IMR-90 (cell line): ENCODE results near the gene MLANA. TPM values are rescaled to one million over a fixed set of nuclear protein-coding genes. Genes with fewer than 3 reads are reported as not detected.

Experiments
- ATAC-seq: fragments of 200-7000 bp; cut with Tn5 transposase; 2 replicates; pipeline ENCODE4 v1.9.1; 2020; ENCODE audit warnings: low read depth, mild to moderate bottlenecking, moderate library complexity
- BruUV-seq: library from RNA; stranded (reverse); fragments of 400-500 nt; replicated peaks from 2 replicates; lab custom pipeline; 2021; lab: Mats Ljungman, UMichigan
- CTCF ChIA-PET: fragments of 300-600 bp; formaldehyde crosslinking; extraction: SDS; loops from one replicate; lab custom pipeline; 2021; ENCODE audit warnings: antibody characterized with exemption; lab: Yijun Ruan, JAX
- POLR2A ChIA-PET: fragments of 300-600 bp; sonication (Branson Sonifier 250); formaldehyde crosslinking; loops from one replicate; lab custom pipeline; 2022; ENCODE audit warnings: antibody characterized with exemption; ENCODE audit not compliant: unreplicated experiment; lab: Charles Lee
- DNase-seq: peaks from one replicate; pipeline ENCODE4 v3.0.0; 2013
- H2AFZ ChIP-seq: replicated peaks from 2 replicates; pipeline ENCODE3; 2013; ENCODE audit warnings: low read length, mild to moderate bottlenecking; ENCODE audit not compliant: poor library complexity
- H2AK5ac ChIP-seq: 2 replicates; pipeline ENCODE4 v1.6.1; 2013; ENCODE audit warnings: low read depth, low read length, inconsistent platforms
- H2AK9ac ChIP-seq: replicated peaks from 2 replicates; pipeline ENCODE3; 2013; ENCODE audit warnings: mild to moderate bottlenecking, low read depth, low read length, moderate library complexity; ENCODE audit not compliant: poor library complexity
- H2BK120ac ChIP-seq: 2 replicates; pipeline ENCODE4 v1.6.1; 2013; ENCODE audit warnings: low read depth, low read length, inconsistent platforms
- H2BK15ac ChIP-seq: 3 replicates; pipeline ENCODE4 v1.6.1; 2013; ENCODE audit warnings: low read depth, low read length, inconsistent platforms
- H2BK20ac ChIP-seq: 2 replicates; pipeline ENCODE4 v1.6.1; 2013; ENCODE audit warnings: low read depth, mild to moderate bottlenecking, inconsistent platforms, low read length, moderate library complexity
- H2BK5ac ChIP-seq: 2 replicates; pipeline ENCODE4 v1.6.1; 2013; ENCODE audit warnings: mild to moderate bottlenecking, low read depth, low read length, inconsistent platforms; ENCODE audit not compliant: poor library complexity, severe bottlenecking
- H3K14ac ChIP-seq: replicated peaks from 2 replicates; pipeline ENCODE4 v1.6.1; 2013; ENCODE audit warnings: low read depth, low read length, inconsistent platforms
- H3K18ac ChIP-seq: 2 replicates; pipeline ENCODE4 v1.6.1; 2013; ENCODE audit warnings: low read depth, low read length, control low read depth
- H3K23ac ChIP-seq: 2 replicates; pipeline ENCODE4 v1.6.1; 2013; ENCODE audit warnings: low read depth, low read length, inconsistent platforms
- H3K27ac ChIP-seq: 2 replicates; pipeline ENCODE4 v1.5.1; 2013; ENCODE audit warnings: mild to moderate bottlenecking, control low read depth, low read length; ENCODE audit not compliant: insufficient read depth
- H3K27me3 ChIP-seq: 2 replicates; pipeline ENCODE4 v1.6.1; 2013; ENCODE audit warnings: low read length; ENCODE audit not compliant: control insufficient read depth, insufficient read depth
- H3K36me3 ChIP-seq: 2 replicates; pipeline ENCODE4 v1.6.1; 2013; ENCODE audit warnings: low read length, mixed read lengths; ENCODE audit not compliant: control insufficient read depth, insufficient read depth
- H3K4ac ChIP-seq: 2 replicates; pipeline ENCODE4 v1.6.1; 2013; ENCODE audit warnings: low read depth, low read length, inconsistent platforms
- H3K4me1 ChIP-seq: 2 replicates; pipeline ENCODE4 v1.6.1; 2013; ENCODE audit warnings: low read length, mixed read lengths; ENCODE audit not compliant: control insufficient read depth, insufficient read depth
- H3K4me2 ChIP-seq: 2 replicates; pipeline ENCODE4 v1.6.1; 2013; ENCODE audit warnings: low read depth, mild to moderate bottlenecking, control low read depth, low read length, moderate library complexity
- H3K4me3 ChIP-seq: 2 replicates; pipeline ENCODE4 v1.5.1; 2013; ENCODE audit warnings: low read depth, mild to moderate bottlenecking, control low read depth, low read length, moderate library complexity; ENCODE audit not compliant: insufficient read depth
- H3K56ac ChIP-seq: 2 replicates; pipeline ENCODE4 v1.6.1; 2013; ENCODE audit warnings: low read length, inconsistent platforms; ENCODE audit not compliant: insufficient read depth; ENCODE audit errors: extremely low read depth
- H3K79me1 ChIP-seq, 2 experiments: 2 replicates each; pipeline ENCODE4 v1.6.1; 2013; ENCODE audit warnings: low read length in 2 of 2, inconsistent platforms in 1 of 2, low read depth in 1 of 2
- H3K9ac ChIP-seq: 2 replicates; pipeline ENCODE4 v1.6.1; 2013; ENCODE audit warnings: low read depth, low read length, control low read depth
- H3K9me1 ChIP-seq: 2 replicates; pipeline ENCODE4 v1.6.1; 2013; ENCODE audit warnings: low read length, inconsistent platforms; ENCODE audit not compliant: insufficient read depth
- H3K9me3 ChIP-seq: 2 replicates; pipeline ENCODE4 v1.6.1; 2013; ENCODE audit warnings: low read length; ENCODE audit not compliant: control insufficient read depth, insufficient read depth
- H4K20me1 ChIP-seq: 2 replicates; pipeline ENCODE4 v1.6.1; 2013; ENCODE audit warnings: low read length, inconsistent platforms; ENCODE audit not compliant: insufficient read depth
- H4K5ac ChIP-seq: 2 replicates; pipeline ENCODE4 v1.6.1; 2013; ENCODE audit warnings: mild to moderate bottlenecking, low read depth, low read length, control low read depth
- H4K8ac ChIP-seq, 2 experiments: 2 replicates each; pipeline ENCODE4 v1.6.1; 2013; ENCODE audit warnings: low read depth in 2 of 2, low read length in 2 of 2, control low read depth in 1 of 2, inconsistent platforms in 1 of 2
- H4K91ac ChIP-seq: 2 replicates; pipeline ENCODE4 v1.6.1; 2013; ENCODE audit warnings: low read depth, low read length, inconsistent platforms; ENCODE audit not compliant: insufficient read depth
- CEBPB ChIP-seq: IDR thresholded peaks from 2 replicates; pipeline ENCODE4 v1.6.1; 2012; ENCODE audit warnings: low read depth, low read length, improper control_type of control experiment
- CTCF ChIP-seq: conservative IDR thresholded peaks from 2 replicates; pipeline ENCODE4 v1.5.1; 2012; ENCODE audit warnings: mild to moderate bottlenecking, low read depth, low read length, improper control_type of control experiment
- WGBS, 2 experiments: methylation state at CpG; one replicate each; pipeline versions ENCODE4 v1.1.5 to v1.1.7; 2013; ENCODE audit warnings: missing lambda C conversion rate in 2 of 2; ENCODE audit not compliant: insufficient read length in 1 of 2; ENCODE audit errors: extremely low coverage in 2 of 2; 5-methylcytosine and 5-hydroxymethylcytosine counted together
- dilution Hi-C: fragments of 300-500 bp; cut with HindIII; formaldehyde crosslinking; loops from one replicate; pipeline ENCODE4 v1.14.3; 2018; ENCODE audit warnings: low sequenced_read_pairs; ENCODE audit not compliant: unreplicated experiment
- in situ Hi-C: fragments of 300-500 bp; cut with MboI; formaldehyde crosslinking; loops from 3 replicates; pipeline ENCODE4 v1.14.3; 2019; ENCODE audit warnings: low sequenced_read_pairs, inconsistent platforms, mixed read lengths
- intact Hi-C: fragments of 100-400 bp; cut with micrococcal nuclease; formaldehyde crosslinking; loops from 2 replicates; pipeline ENCODE4 v1.10.0; 2022
- polyA plus RNA-seq, 3 experiments: library from polyadenylated mRNA; depleted of rRNA; stranded (reverse); fragments of >200 nt; gene quantifications; 2 replicates each; pipeline ENCODE4 v1.2.3, GENCODE V29; 2012; ENCODE audit warnings: low replicate concordance in 1 of 3
- total RNA-seq: library from RNA; depleted of rRNA; stranded (reverse); fragments of >200 nt; gene quantifications from 2 replicates; pipeline ENCODE4 v1.2.3, GENCODE V29; 2012

The MLANA gene
- total and polyA plus RNA-seq, 2 of the 4 experiments (the other 2 are of a cell fraction) = not detected

GRCh38 chr9:5846501-5846921 lies 44.2 kb upstream of the MLANA start:
- Histone ChIP-seq H3K14ac (no peak overlapping the region), H2AK9ac (no peak overlapping the region), H2AFZ (no peak overlapping the region), H2BK5ac (no peak overlapping the region), H2BK120ac (no peak overlapping the region), H3K79me1 (no peaks in the 10 kb centered on the region), H3K56ac (no peak overlapping the region), H3K9me1 (0 out of 2 replicates have a peak, but pooled peaks cover 8% of the 10 kb centered on the region), H4K5ac (no peak overlapping the region), H3K23ac (no peak overlapping the region), H4K20me1 (peaks cover 14% of the 10 kb centered on the region; the same call in 1 of the 2 replicates), H3K18ac (no peak overlapping the region), H3K9ac (no peak overlapping the region), H2BK20ac (no peak overlapping the region), H3K4me2 (no peak overlapping the region), H3K4ac (no peak overlapping the region), H4K91ac (no peak overlapping the region), H4K8ac (no peak overlapping the region), H3K9me3 (no peaks in the 10 kb centered on the region), H3K36me3 (no peaks in the 10 kb centered on the region), H2BK15ac (no peak overlapping the region), H3K27ac (no peak overlapping the region), H3K4me1 (peaks cover 14% of the 10 kb centered on the region), H2AK5ac (no peak overlapping the region), H3K27me3 (peaks cover 10% of the 10 kb centered on the region), H3K4me3 (no peak overlapping the region)
- ATAC-seq (no peak), DNase-seq (peak; percentile 28)
- WGBS, 2 experiments = no CpG with 5 or more reads among the region's 4 CpGs
- no TSS peak for BruUV-seq
- in situ Hi-C loops = no loop called here
- intact Hi-C loops = no loop called here
- POLR2A ChIA-PET = no interaction called here
- dilution Hi-C loops = no loop called here
- CTCF ChIA-PET = no interaction called here
- peak; percentile 62; the same call in 1 of the 2 replicates for TF ChIP-seq CEBPB
- TF ChIP-seq CTCF = no peak
